ENCODE results near the gene SLC26A9. TPM values are rescaled to one million over a fixed set of nuclear protein-coding genes. Genes with fewer than 3 reads are reported as not detected.

Gene SLC26A9
- 0.09 TPM for total RNA-seq
- 0.41 TPM for polyA plus RNA-seq
- long read RNA-seq, donor 1: 0 reads
- long read RNA-seq, donor 2: 0 reads
- long read RNA-seq, donor 3: 0 reads
- long read RNA-seq, donor 4: 0 reads
- long read RNA-seq, donor 5: 0 reads
- long read RNA-seq, donor 6: 0 reads
- long read RNA-seq, donor 7: 0 reads
- long read RNA-seq, donor 8: 0 reads
- long read RNA-seq, donor 9: 0 reads
- long read RNA-seq, donor 10: 0 reads

- WGBS: 43% methylated on average over 7 of the region's 7 CpGs
- Histone ChIP-seq H3K9me3 (ENCODE audit: control insufficient read depth in 2 of 2, insufficient read depth in 1 of 2, low read length in 1 of 2) (no peaks in the 10 kb centered on the region), H3K27ac (ENCODE audit: low read depth in 1 of 2, low read length in 1 of 2) (no peak within 1 kb of the TSS), H3K36me3 (ENCODE audit: control insufficient read depth in 2 of 2, insufficient read depth in 2 of 2, low read length in 1 of 2) (no peaks in the 10 kb centered on the region), H3K4me3 (ENCODE audit: low read length in 2 of 2) (no peak within 1 kb of the TSS), H3K27me3 (ENCODE audit: control insufficient read depth in 2 of 2, insufficient read depth in 1 of 2, low read length in 1 of 2) (peaks cover 0 to 28% of the 10 kb centered on the region in 2 donors), H3K4me1 (ENCODE audit: control insufficient read depth in 2 of 2, insufficient read depth in 2 of 2, low read length in 2 of 2) (no peaks in the 10 kb centered on the region)
- no peak for DNase-seq (ENCODE audit: low read depth in 6 of 9, low spot score in 9 of 9)
These were observed at the start of gene SLC26A9 for GRCh38 chr1:205943245-205943644. TSS of gene SLC26A9 (minus strand) at chr1:205943456. CDS start at chr1:205935820, 7,636 bp downstream.

- Histone ChIP-seq H3K4me3 (ENCODE audit: low read length in 2 of 2) (no peak overlapping the region), H3K27me3 (ENCODE audit: control insufficient read depth in 2 of 2, insufficient read depth in 1 of 2, low read length in 1 of 2) (no peaks in the 10 kb centered on the region), H3K4me1 (ENCODE audit: control insufficient read depth in 2 of 2, insufficient read depth in 2 of 2, low read length in 2 of 2) (no peaks in the 10 kb centered on the region), H3K27ac (ENCODE audit: low read depth in 1 of 2, low read length in 1 of 2) (no peak overlapping the region), H3K9me3 (ENCODE audit: control insufficient read depth in 2 of 2, insufficient read depth in 1 of 2, low read length in 1 of 2) (no peaks in the 10 kb centered on the region), H3K36me3 (ENCODE audit: control insufficient read depth in 2 of 2, insufficient read depth in 2 of 2, low read length in 1 of 2) (no peaks in the 10 kb centered on the region)
- WGBS: 97% methylated on average over 14 of the region's 14 CpGs
- DNase-seq (ENCODE audit: low read depth in 6 of 9, low spot score in 9 of 9): no peak
These were observed 49.1 kb upstream of the SLC26A9 start for GRCh38 chr1:205992218-205992882.

GRCh38 chr1:205991237-205991636 lies 48.0 kb upstream of the SLC26A9 start:
- no peaks in the 10 kb centered on the region for H3K9me3 ChIP-seq (ENCODE audit: control insufficient read depth in 2 of 2, insufficient read depth in 1 of 2, low read length in 1 of 2)
- no peak overlapping the region for H3K4me3 ChIP-seq (ENCODE audit: low read length in 2 of 2)
- H3K27me3 ChIP-seq (ENCODE audit: control insufficient read depth in 2 of 2, insufficient read depth in 1 of 2, low read length in 1 of 2): no peaks in the 10 kb centered on the region
- no peaks in the 10 kb centered on the region for H3K36me3 ChIP-seq (ENCODE audit: control insufficient read depth in 2 of 2, insufficient read depth in 2 of 2, low read length in 1 of 2)
- no peaks in the 10 kb centered on the region for H3K4me1 ChIP-seq (ENCODE audit: control insufficient read depth in 2 of 2, insufficient read depth in 2 of 2, low read length in 2 of 2)
- no peak for DNase-seq (ENCODE audit: low read depth in 6 of 9, low spot score in 9 of 9)
- H3K27ac ChIP-seq (ENCODE audit: low read depth in 1 of 2, low read length in 1 of 2): no peak overlapping the region
- 93% methylated on average over 4 of the region's 4 CpGs for WGBS

GRCh38 chr1:205990226-205990625 lies 47.0 kb upstream of the SLC26A9 start:
- H3K4me1 ChIP-seq (ENCODE audit: control insufficient read depth in 2 of 2, insufficient read depth in 2 of 2, low read length in 2 of 2): no peaks in the 10 kb centered on the region
- H3K36me3 ChIP-seq (ENCODE audit: control insufficient read depth in 2 of 2, insufficient read depth in 2 of 2, low read length in 1 of 2): no peaks in the 10 kb centered on the region
- no peaks in the 10 kb centered on the region for H3K9me3 ChIP-seq (ENCODE audit: control insufficient read depth in 2 of 2, insufficient read depth in 1 of 2, low read length in 1 of 2)
- WGBS: 93% methylated on average over 2 of the region's 2 CpGs
- no peaks in the 10 kb centered on the region for H3K27me3 ChIP-seq (ENCODE audit: control insufficient read depth in 2 of 2, insufficient read depth in 1 of 2, low read length in 1 of 2)
- no peak overlapping the region for H3K4me3 ChIP-seq (ENCODE audit: low read length in 2 of 2)
- H3K27ac ChIP-seq (ENCODE audit: low read depth in 1 of 2, low read length in 1 of 2): no peak overlapping the region
- DNase-seq (ENCODE audit: low read depth in 6 of 9, low spot score in 9 of 9): no peak

- Histone ChIP-seq H3K9me3 (ENCODE audit: control insufficient read depth in 2 of 2, insufficient read depth in 1 of 2, low read length in 1 of 2) (no peaks in the 10 kb centered on the region), H3K27ac (ENCODE audit: low read depth in 1 of 2, low read length in 1 of 2) (no peak overlapping the region), H3K36me3 (ENCODE audit: control insufficient read depth in 2 of 2, insufficient read depth in 2 of 2, low read length in 1 of 2) (no peaks in the 10 kb centered on the region), H3K4me3 (ENCODE audit: low read length in 2 of 2) (no peak overlapping the region), H3K27me3 (ENCODE audit: control insufficient read depth in 2 of 2, insufficient read depth in 1 of 2, low read length in 1 of 2) (no peaks in the 10 kb centered on the region), H3K4me1 (ENCODE audit: control insufficient read depth in 2 of 2, insufficient read depth in 2 of 2, low read length in 2 of 2) (no peaks in the 10 kb centered on the region)
- 90% methylated on average over 5 of the region's 5 CpGs for WGBS
- DNase-seq (ENCODE audit: low read depth in 6 of 9, low spot score in 9 of 9): no peak
These were observed 46.5 kb upstream of the SLC26A9 start for GRCh38 chr1:205989786-205990185.

GRCh38 chr1:205988585-205988995 lies 45.3 kb upstream of the SLC26A9 start:
- peaks cover 0 to 5% of the 10 kb centered on the region in 2 donors for H3K9me3 ChIP-seq (ENCODE audit: control insufficient read depth in 2 of 2, insufficient read depth in 1 of 2, low read length in 1 of 2)
- no peaks in the 10 kb centered on the region for H3K27me3 ChIP-seq (ENCODE audit: control insufficient read depth in 2 of 2, insufficient read depth in 1 of 2, low read length in 1 of 2)
- H3K27ac ChIP-seq (ENCODE audit: low read depth in 1 of 2, low read length in 1 of 2): no peak overlapping the region
- no peak for DNase-seq (ENCODE audit: low read depth in 6 of 9, low spot score in 9 of 9)
- no peak overlapping the region for H3K4me3 ChIP-seq (ENCODE audit: low read length in 2 of 2)
- 97% methylated on average over 12 of the region's 12 CpGs for WGBS
- H3K4me1 ChIP-seq (ENCODE audit: control insufficient read depth in 2 of 2, insufficient read depth in 2 of 2, low read length in 2 of 2): no peaks in the 10 kb centered on the region
- no peaks in the 10 kb centered on the region for H3K36me3 ChIP-seq (ENCODE audit: control insufficient read depth in 2 of 2, insufficient read depth in 2 of 2, low read length in 1 of 2)

- peaks cover 0 to 5% of the 10 kb centered on the region in 2 donors for H3K9me3 ChIP-seq (ENCODE audit: control insufficient read depth in 2 of 2, insufficient read depth in 1 of 2, low read length in 1 of 2)
- no peaks in the 10 kb centered on the region for H3K27me3 ChIP-seq (ENCODE audit: control insufficient read depth in 2 of 2, insufficient read depth in 1 of 2, low read length in 1 of 2)
- H3K4me1 ChIP-seq (ENCODE audit: control insufficient read depth in 2 of 2, insufficient read depth in 2 of 2, low read length in 2 of 2): no peaks in the 10 kb centered on the region
- 92% methylated on average over 2 of the region's 2 CpGs for WGBS
- H3K36me3 ChIP-seq (ENCODE audit: control insufficient read depth in 2 of 2, insufficient read depth in 2 of 2, low read length in 1 of 2): no peaks in the 10 kb centered on the region
- no peak overlapping the region for H3K4me3 ChIP-seq (ENCODE audit: low read length in 2 of 2)
- no peak for DNase-seq (ENCODE audit: low read depth in 6 of 9, low spot score in 9 of 9)
- H3K27ac ChIP-seq (ENCODE audit: low read depth in 1 of 2, low read length in 1 of 2): no peak overlapping the region
These were observed 43.6 kb upstream of the SLC26A9 start for GRCh38 chr1:205986861-205987260.

GRCh38 chr1:205986292-205986691 lies 43.0 kb upstream of the SLC26A9 start:
- H3K9me3 ChIP-seq (ENCODE audit: control insufficient read depth in 2 of 2, insufficient read depth in 1 of 2, low read length in 1 of 2): peaks cover 0 to 5% of the 10 kb centered on the region in 2 donors
- H3K27me3 ChIP-seq (ENCODE audit: control insufficient read depth in 2 of 2, insufficient read depth in 1 of 2, low read length in 1 of 2): no peaks in the 10 kb centered on the region
- 98% methylated on average over 3 of the region's 3 CpGs for WGBS
- no peak overlapping the region for H3K27ac ChIP-seq (ENCODE audit: low read depth in 1 of 2, low read length in 1 of 2)
- H3K4me3 ChIP-seq (ENCODE audit: low read length in 2 of 2): no peak overlapping the region
- DNase-seq (ENCODE audit: low read depth in 6 of 9, low spot score in 9 of 9): no peak
- H3K4me1 ChIP-seq (ENCODE audit: control insufficient read depth in 2 of 2, insufficient read depth in 2 of 2, low read length in 2 of 2): no peaks in the 10 kb centered on the region
- H3K36me3 ChIP-seq (ENCODE audit: control insufficient read depth in 2 of 2, insufficient read depth in 2 of 2, low read length in 1 of 2): no peaks in the 10 kb centered on the region

- H3K36me3 ChIP-seq (ENCODE audit: control insufficient read depth in 2 of 2, insufficient read depth in 2 of 2, low read length in 1 of 2): no peaks in the 10 kb centered on the region
- H3K27ac ChIP-seq (ENCODE audit: low read depth in 1 of 2, low read length in 1 of 2): no peak overlapping the region
- DNase-seq (ENCODE audit: low read depth in 6 of 9, low spot score in 9 of 9): no peak
- peaks cover 0 to 5% of the 10 kb centered on the region in 2 donors for H3K9me3 ChIP-seq (ENCODE audit: control insufficient read depth in 2 of 2, insufficient read depth in 1 of 2, low read length in 1 of 2)
- H3K27me3 ChIP-seq (ENCODE audit: control insufficient read depth in 2 of 2, insufficient read depth in 1 of 2, low read length in 1 of 2): no peaks in the 10 kb centered on the region
- no peaks in the 10 kb centered on the region for H3K4me1 ChIP-seq (ENCODE audit: control insufficient read depth in 2 of 2, insufficient read depth in 2 of 2, low read length in 2 of 2)
- WGBS: 96% methylated on average over 9 of the region's 9 CpGs
- no peak overlapping the region for H3K4me3 ChIP-seq (ENCODE audit: low read length in 2 of 2)
These were observed 42.2 kb upstream of the SLC26A9 start for GRCh38 chr1:205985330-205986005.

Data from thymus (tissue), 14 donors.